IMR-90 (cell line): Measurements from ENCODE around the gene NXPH4. TPM values are rescaled to one million over a fixed set of nuclear protein-coding genes. Genes with fewer than 3 reads are reported as not detected.
A peak's percentile ranks its signal among the peaks of the same experiment; 100 is the strongest.

Source experiments
- ATAC-seq: fragments of 200-7000 bp; cut with Tn5 transposase; 2 replicates; pipeline ENCODE4 v1.9.1; 2020; ENCODE audit warnings: low read depth, mild to moderate bottlenecking, moderate library complexity
- BruUV-seq: library from RNA; stranded (reverse); fragments of 400-500 nt; replicated peaks from 2 replicates; lab custom pipeline; 2021; lab: Mats Ljungman, UMichigan
- CTCF ChIA-PET: fragments of 300-600 bp; formaldehyde crosslinking; extraction: SDS; loops from one replicate; lab custom pipeline; 2021; ENCODE audit warnings: antibody characterized with exemption; lab: Yijun Ruan, JAX
- POLR2A ChIA-PET: fragments of 300-600 bp; sonication (Branson Sonifier 250); formaldehyde crosslinking; loops from one replicate; lab custom pipeline; 2022; ENCODE audit warnings: antibody characterized with exemption; ENCODE audit not compliant: unreplicated experiment; lab: Charles Lee
- DNase-seq: peaks from one replicate; pipeline ENCODE4 v3.0.0; 2013
- H2AFZ ChIP-seq: replicated peaks from 2 replicates; pipeline ENCODE3; 2013; ENCODE audit warnings: low read length, mild to moderate bottlenecking; ENCODE audit not compliant: poor library complexity
- H2AK5ac ChIP-seq: 2 replicates; pipeline ENCODE4 v1.6.1; 2013; ENCODE audit warnings: low read depth, low read length, inconsistent platforms
- H2AK9ac ChIP-seq: replicated peaks from 2 replicates; pipeline ENCODE3; 2013; ENCODE audit warnings: mild to moderate bottlenecking, low read depth, low read length, moderate library complexity; ENCODE audit not compliant: poor library complexity
- H2BK120ac ChIP-seq: 2 replicates; pipeline ENCODE4 v1.6.1; 2013; ENCODE audit warnings: low read depth, low read length, inconsistent platforms
- H2BK15ac ChIP-seq: 3 replicates; pipeline ENCODE4 v1.6.1; 2013; ENCODE audit warnings: low read depth, low read length, inconsistent platforms
- H2BK20ac ChIP-seq: 2 replicates; pipeline ENCODE4 v1.6.1; 2013; ENCODE audit warnings: low read depth, mild to moderate bottlenecking, inconsistent platforms, low read length, moderate library complexity
- H2BK5ac ChIP-seq: 2 replicates; pipeline ENCODE4 v1.6.1; 2013; ENCODE audit warnings: mild to moderate bottlenecking, low read depth, low read length, inconsistent platforms; ENCODE audit not compliant: poor library complexity, severe bottlenecking
- H3K14ac ChIP-seq: replicated peaks from 2 replicates; pipeline ENCODE4 v1.6.1; 2013; ENCODE audit warnings: low read depth, low read length, inconsistent platforms
- H3K18ac ChIP-seq: 2 replicates; pipeline ENCODE4 v1.6.1; 2013; ENCODE audit warnings: low read depth, low read length, control low read depth
- H3K23ac ChIP-seq: 2 replicates; pipeline ENCODE4 v1.6.1; 2013; ENCODE audit warnings: low read depth, low read length, inconsistent platforms
- H3K27ac ChIP-seq: 2 replicates; pipeline ENCODE4 v1.5.1; 2013; ENCODE audit warnings: mild to moderate bottlenecking, control low read depth, low read length; ENCODE audit not compliant: insufficient read depth
- H3K27me3 ChIP-seq: 2 replicates; pipeline ENCODE4 v1.6.1; 2013; ENCODE audit warnings: low read length; ENCODE audit not compliant: control insufficient read depth, insufficient read depth
- H3K36me3 ChIP-seq: 2 replicates; pipeline ENCODE4 v1.6.1; 2013; ENCODE audit warnings: low read length, mixed read lengths; ENCODE audit not compliant: control insufficient read depth, insufficient read depth
- H3K4ac ChIP-seq: 2 replicates; pipeline ENCODE4 v1.6.1; 2013; ENCODE audit warnings: low read depth, low read length, inconsistent platforms
- H3K4me1 ChIP-seq: 2 replicates; pipeline ENCODE4 v1.6.1; 2013; ENCODE audit warnings: low read length, mixed read lengths; ENCODE audit not compliant: control insufficient read depth, insufficient read depth
- H3K4me2 ChIP-seq: 2 replicates; pipeline ENCODE4 v1.6.1; 2013; ENCODE audit warnings: low read depth, mild to moderate bottlenecking, control low read depth, low read length, moderate library complexity
- H3K4me3 ChIP-seq: 2 replicates; pipeline ENCODE4 v1.5.1; 2013; ENCODE audit warnings: low read depth, mild to moderate bottlenecking, control low read depth, low read length, moderate library complexity; ENCODE audit not compliant: insufficient read depth
- H3K56ac ChIP-seq: 2 replicates; pipeline ENCODE4 v1.6.1; 2013; ENCODE audit warnings: low read length, inconsistent platforms; ENCODE audit not compliant: insufficient read depth; ENCODE audit errors: extremely low read depth
- H3K79me1 ChIP-seq, 2 experiments: 2 replicates each; pipeline ENCODE4 v1.6.1; 2013; ENCODE audit warnings: low read length in 2 of 2, inconsistent platforms in 1 of 2, low read depth in 1 of 2
- H3K9ac ChIP-seq: 2 replicates; pipeline ENCODE4 v1.6.1; 2013; ENCODE audit warnings: low read depth, low read length, control low read depth
- H3K9me1 ChIP-seq: 2 replicates; pipeline ENCODE4 v1.6.1; 2013; ENCODE audit warnings: low read length, inconsistent platforms; ENCODE audit not compliant: insufficient read depth
- H3K9me3 ChIP-seq: 2 replicates; pipeline ENCODE4 v1.6.1; 2013; ENCODE audit warnings: low read length; ENCODE audit not compliant: control insufficient read depth, insufficient read depth
- H4K20me1 ChIP-seq: 2 replicates; pipeline ENCODE4 v1.6.1; 2013; ENCODE audit warnings: low read length, inconsistent platforms; ENCODE audit not compliant: insufficient read depth
- H4K5ac ChIP-seq: 2 replicates; pipeline ENCODE4 v1.6.1; 2013; ENCODE audit warnings: mild to moderate bottlenecking, low read depth, low read length, control low read depth
- H4K8ac ChIP-seq, 2 experiments: 2 replicates each; pipeline ENCODE4 v1.6.1; 2013; ENCODE audit warnings: low read depth in 2 of 2, low read length in 2 of 2, control low read depth in 1 of 2, inconsistent platforms in 1 of 2
- H4K91ac ChIP-seq: 2 replicates; pipeline ENCODE4 v1.6.1; 2013; ENCODE audit warnings: low read depth, low read length, inconsistent platforms; ENCODE audit not compliant: insufficient read depth
- BHLHE40 ChIP-seq: fragments of 150-350 bp; IDR thresholded peaks from 2 replicates; pipeline ENCODE4 v1.6.1; 2016; ENCODE audit warnings: mild to moderate bottlenecking, low read depth, low read length
- CHD1 ChIP-seq: IDR thresholded peaks from 2 replicates; pipeline ENCODE4 v1.6.1; 2012; ENCODE audit warnings: low read depth, low read length, improper control_type of control experiment
- FOS ChIP-seq: fragments of 150-350 bp; IDR thresholded peaks from 2 replicates; pipeline ENCODE4 v1.6.1; 2016; ENCODE audit warnings: low read depth, low read length
- POLR2A ChIP-seq: IDR thresholded peaks from 2 replicates; pipeline ENCODE4 v1.6.1; 2012; ENCODE audit warnings: mild to moderate bottlenecking, low read depth, low read length
- RCOR1 ChIP-seq: IDR thresholded peaks from 2 replicates; pipeline ENCODE4 v1.6.1; 2012; ENCODE audit warnings: mild to moderate bottlenecking, low read length, improper control_type of control experiment; ENCODE audit not compliant: insufficient replicate concordance
- WGBS, 2 experiments: methylation state at CpG; one replicate each; pipeline versions ENCODE4 v1.1.5 to v1.1.7; 2013; ENCODE audit warnings: missing lambda C conversion rate in 2 of 2; ENCODE audit not compliant: insufficient read length in 1 of 2; ENCODE audit errors: extremely low coverage in 2 of 2; 5-methylcytosine and 5-hydroxymethylcytosine counted together
- dilution Hi-C: fragments of 300-500 bp; cut with HindIII; formaldehyde crosslinking; loops from one replicate; pipeline ENCODE4 v1.14.3; 2018; ENCODE audit warnings: low sequenced_read_pairs; ENCODE audit not compliant: unreplicated experiment
- in situ Hi-C: fragments of 300-500 bp; cut with MboI; formaldehyde crosslinking; loops from 3 replicates; pipeline ENCODE4 v1.14.3; 2019; ENCODE audit warnings: low sequenced_read_pairs, inconsistent platforms, mixed read lengths
- intact Hi-C: fragments of 100-400 bp; cut with micrococcal nuclease; formaldehyde crosslinking; loops from 2 replicates; pipeline ENCODE4 v1.10.0; 2022
- polyA plus RNA-seq, 3 experiments: library from polyadenylated mRNA; depleted of rRNA; stranded (reverse); fragments of >200 nt; gene quantifications; 2 replicates each; pipeline ENCODE4 v1.2.3, GENCODE V29; 2012; ENCODE audit warnings: low replicate concordance in 1 of 3
- total RNA-seq: library from RNA; depleted of rRNA; stranded (reverse); fragments of >200 nt; gene quantifications from 2 replicates; pipeline ENCODE4 v1.2.3, GENCODE V29; 2012

NXPH4 gene
- total and polyA plus RNA-seq, 2 of the 4 experiments (the other 2 are of a cell fraction) = 0.36 to 3.8 TPM

GRCh38 chr12:57192920-57193319 is 23.7 kb upstream of the NXPH4 start:
- H4K8ac ChIP-seq = no peak overlapping the region
- H4K20me1 ChIP-seq = peaks cover 22% of the 10 kb centered on the region
- H2AFZ ChIP-seq = peak overlapping the region; percentile 2
- no peak overlapping the region for H3K4me3 ChIP-seq
- H3K36me3 ChIP-seq = peaks cover 100% of the 10 kb centered on the region
- H3K4me1 ChIP-seq = no peaks in the 10 kb centered on the region
- H3K9me1 ChIP-seq = peaks cover 7% of the 10 kb centered on the region; the same call in 1 of the 2 replicates
- no peak overlapping the region for H2BK120ac ChIP-seq
- H3K4me2 ChIP-seq = no peak overlapping the region
- TF ChIP-seq POLR2A (no peak), BHLHE40 (no peak), CHD1 (no peak), FOS (no peak), RCOR1 (no peak)
- no peak overlapping the region for H3K56ac ChIP-seq
- no peak overlapping the region for H3K18ac ChIP-seq
- intact Hi-C loops = no loop called here
- in situ Hi-C loops = no loop called here
- no peak overlapping the region for H2BK20ac ChIP-seq
- H3K27me3 ChIP-seq = no peaks in the 10 kb centered on the region
- CTCF ChIA-PET = no interaction called here
- H3K23ac ChIP-seq = no peak overlapping the region
- H2AK9ac ChIP-seq = no peak overlapping the region
- no peak for DNase-seq
- H2BK15ac ChIP-seq = no peak overlapping the region
- dilution Hi-C loops = no loop called here
- peaks cover 12 to 26% of the 10 kb centered on the region in 2 experiments for H3K79me1 ChIP-seq
- no peak overlapping the region for H2BK5ac ChIP-seq
- ATAC-seq = no peak
- no peak overlapping the region for H2AK5ac ChIP-seq
- H3K4ac ChIP-seq = no peak overlapping the region
- WGBS, 2 experiments = 80% methylated on average over 2 of the region's 16 CpGs; no CpG with 5 or more reads in 1 of the 2 experiments
- BruUV-seq = no TSS peak
- no peak overlapping the region for H4K91ac ChIP-seq
- no peak overlapping the region for H3K9ac ChIP-seq
- H3K9me3 ChIP-seq = no peaks in the 10 kb centered on the region
- H3K27ac ChIP-seq = no peak overlapping the region
- POLR2A ChIA-PET = no interaction called here
- no peak overlapping the region for H3K14ac ChIP-seq
- H4K5ac ChIP-seq = no peak overlapping the region
